Hepatocyte (in vitro differentiated cells): Measurements from ENCODE around the gene GSN.

Source experiments
- CTCF ChIP-seq: fragments of 200-600 bp; sonication (generic); IDR thresholded peaks from 2 replicates; pipeline ENCODE4 v1.5.1; 2016; ENCODE audit warnings: antibody characterized with exemption, mild to moderate bottlenecking; ENCODE audit not compliant: poor library complexity
- EZH2 ChIP-seq: fragments of 200-600 bp; sonication (generic); IDR thresholded peaks from 2 replicates; pipeline ENCODE4 v1.6.1; 2016; ENCODE audit warnings: antibody characterized with exemption, mild to moderate bottlenecking, borderline replicate concordance
- EZH2phosphoT487 ChIP-seq: fragments of 200-600 bp; sonication (generic); IDR thresholded peaks from one replicate; pipeline ENCODE4 v1.6.1; 2018; ENCODE audit warnings: antibody characterized with exemption, mild to moderate bottlenecking, low read depth, moderate library complexity; ENCODE audit not compliant: unreplicated experiment, severe bottlenecking

GRCh38 chr9:121360601-121361374, 92.8 kb downstream of the GSN start:
- TF ChIP-seq EZH2, result no peak
- TF ChIP-seq CTCF, result no peak
- TF ChIP-seq EZH2phosphoT487, result no peak
